SIG-M5 treated with dmso at 0.1 percent for 504 hours (cell line): ENCODE data around the gene SSX7.
"Not testable (repeated sequence)": the region's sequence is repeated elsewhere in the genome, so short reads cannot be mapped to it uniquely, and the experiment has no call there.

Experiments
- DNase-seq: peaks from one replicate; lab custom pipeline; 2025; ENCODE audit not compliant: unreplicated experiment; lab: John Stamatoyannopoulos, UW

The SSX7 gene, protein sequence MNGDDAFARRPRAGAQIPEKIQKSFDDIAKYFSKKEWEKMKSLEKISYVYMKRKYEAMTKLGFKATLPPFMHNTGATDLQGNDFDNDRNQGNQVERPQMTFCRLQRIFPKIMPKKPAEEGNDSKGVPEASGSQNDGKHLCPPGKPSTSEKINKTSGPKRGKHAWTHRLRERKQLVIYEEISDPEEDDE

DNA sequence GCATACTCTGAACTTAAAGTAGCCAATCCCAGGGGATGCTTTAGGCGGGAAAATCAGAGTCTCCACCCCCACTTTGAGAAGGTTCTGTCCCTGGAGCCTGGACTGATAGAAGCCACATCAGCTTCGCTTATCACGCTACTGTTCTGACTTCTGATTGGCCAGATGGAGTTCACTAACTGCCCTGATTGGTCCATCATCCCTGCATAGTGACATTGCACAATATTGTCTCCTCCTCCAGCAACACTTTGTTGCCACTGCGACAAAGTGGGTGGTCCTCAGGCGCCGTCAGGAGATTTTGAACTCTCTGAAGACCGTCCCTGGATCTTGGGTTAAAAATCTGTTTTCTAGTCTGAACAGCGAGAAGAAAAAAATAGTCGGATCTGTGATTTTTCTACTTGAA is at the start of gene SSX7:
Gene SSX7 (minus strand): TSS at position 101 of the 400 bp plus-strand sequence. CDS start 1,428 bp downstream, outside the sequence.
- not testable (repeated sequence) for DNase-seq

DNA sequence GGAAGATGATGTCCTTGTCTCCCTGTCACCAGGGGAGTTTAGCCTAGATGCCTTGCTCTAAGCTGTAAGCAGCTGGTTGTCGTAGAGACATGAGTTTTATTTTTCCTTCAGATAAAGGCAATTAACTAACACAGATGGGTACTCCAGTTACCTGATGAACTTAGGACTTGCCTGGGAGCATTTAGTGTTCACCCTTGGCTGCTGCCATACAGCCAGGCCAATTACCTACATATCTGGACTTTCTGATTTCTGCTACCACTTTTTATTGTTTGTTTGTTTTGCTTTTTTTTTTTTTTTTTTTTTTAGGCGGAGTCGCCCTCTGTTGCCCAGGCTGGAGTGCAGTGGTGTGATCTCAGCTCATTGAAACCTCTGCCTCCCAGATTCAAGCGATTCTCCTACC is 37.3 kb upstream of the SSX7 start:
- DNase-seq = not testable (repeated sequence)

DNA sequence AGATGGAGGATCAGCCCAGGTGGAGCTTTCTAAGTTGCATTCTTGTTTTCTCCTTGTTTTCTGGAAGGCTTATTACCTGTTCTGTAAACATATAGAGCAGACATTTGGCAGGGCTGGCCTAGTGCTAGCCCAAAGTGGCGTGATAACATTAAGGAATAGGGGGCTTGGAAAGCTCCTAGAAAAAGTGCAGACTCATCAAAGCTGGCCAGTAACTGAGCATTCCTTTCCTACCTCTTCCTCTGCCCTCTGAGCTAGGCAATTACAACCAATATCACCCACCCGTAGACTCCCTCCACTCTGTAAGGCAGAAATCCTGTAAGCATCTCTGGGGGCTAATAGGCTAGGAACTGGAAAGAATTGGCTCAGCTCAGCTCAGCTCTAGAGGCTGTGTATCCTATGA is 7.5 kb upstream of the SSX7 start:
- not testable (repeated sequence) for DNase-seq

- not testable (repeated sequence) for DNase-seq
Observed at GRCh38 chrX:52655475-52655874, 775 bp upstream of the SSX7 start.

- not testable (repeated sequence) for DNase-seq
Observed at GRCh38 chrX:52650676-52651075, 4.0 kb downstream of the SSX7 start.

GRCh38 chrX:52648956-52649355 is 5.7 kb downstream of the SSX7 start:
- DNase-seq = not testable (repeated sequence)

DNA sequence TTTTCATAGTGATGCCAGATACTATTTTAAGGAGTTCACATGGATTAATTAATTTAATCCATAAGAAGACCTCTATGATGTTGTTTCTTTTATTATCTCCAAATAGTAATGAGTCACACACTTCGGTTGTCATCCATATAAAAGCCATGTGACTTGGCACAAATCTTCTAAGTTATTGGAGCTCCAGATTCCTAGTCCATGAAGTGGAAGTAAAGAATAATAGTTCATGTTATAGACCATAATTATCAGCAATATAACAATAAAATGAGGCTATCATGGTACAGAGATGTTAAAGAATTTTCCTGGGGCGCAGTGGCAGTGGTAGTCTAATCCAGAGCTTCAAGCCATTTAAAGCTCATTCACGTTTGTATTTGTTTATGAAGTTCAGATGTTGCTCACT is 26.2 kb downstream of the SSX7 start:
- DNase-seq = not testable (repeated sequence)

DNA sequence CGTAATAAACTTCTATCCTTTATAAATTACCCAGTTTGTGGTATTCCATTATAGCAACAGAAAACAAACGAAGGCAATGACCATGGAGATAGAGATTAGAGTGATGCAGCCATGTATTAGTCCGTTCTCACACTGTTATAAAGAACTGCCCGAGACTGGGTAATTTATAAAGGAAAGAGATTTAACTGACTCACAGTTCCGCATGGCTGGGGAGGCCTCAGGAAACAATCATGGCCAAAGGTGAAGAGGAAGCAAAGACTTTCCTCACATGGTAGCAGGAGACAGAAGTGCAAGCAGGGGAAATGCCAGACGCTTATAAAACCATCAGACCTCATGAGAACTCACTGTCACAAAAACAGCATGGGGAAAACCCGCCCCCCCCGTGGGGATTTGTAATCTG is 34.0 kb downstream of the SSX7 start:
- not testable (repeated sequence) for DNase-seq

DNA sequence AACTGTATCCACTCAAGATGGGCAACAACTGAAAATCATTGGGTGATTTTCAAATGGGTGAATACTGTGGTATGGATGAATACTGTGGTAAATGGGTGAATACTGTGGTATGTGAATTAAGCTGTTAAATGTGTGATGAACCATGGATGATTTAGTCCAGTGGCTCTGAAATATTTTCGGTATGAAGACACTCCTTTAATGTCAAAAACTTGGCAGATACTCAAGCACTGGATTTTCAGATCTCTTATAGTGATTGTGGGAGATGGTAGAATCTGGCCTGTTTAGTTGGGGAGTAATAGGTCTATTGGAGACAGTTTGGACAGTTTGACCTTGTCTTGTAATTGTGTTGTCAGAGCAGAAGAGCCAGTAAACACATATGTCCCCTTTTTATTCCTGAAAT is 45.7 kb downstream of the SSX7 start:
- no peak for DNase-seq

DNA sequence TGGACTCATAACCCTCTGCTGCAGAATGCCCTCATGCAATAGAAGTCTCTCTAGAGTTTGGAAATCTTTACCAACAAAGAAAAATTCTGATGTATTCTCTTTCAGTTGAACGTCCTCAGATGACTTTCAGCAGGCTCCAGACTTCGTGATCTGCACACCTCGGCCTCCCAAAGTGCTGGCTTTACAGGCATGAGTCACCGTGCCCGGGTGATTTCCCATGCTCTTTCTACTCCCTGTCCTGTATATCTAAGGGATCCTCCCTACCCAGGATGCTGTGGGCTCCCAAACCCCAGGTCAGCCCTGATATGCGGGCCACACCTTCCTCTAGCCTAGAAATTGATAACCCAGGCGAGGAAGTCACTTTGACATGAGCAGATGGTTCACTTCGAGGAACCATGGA is 51.5 kb downstream of the SSX7 start:
- DNase-seq = not testable (repeated sequence)

DNA sequence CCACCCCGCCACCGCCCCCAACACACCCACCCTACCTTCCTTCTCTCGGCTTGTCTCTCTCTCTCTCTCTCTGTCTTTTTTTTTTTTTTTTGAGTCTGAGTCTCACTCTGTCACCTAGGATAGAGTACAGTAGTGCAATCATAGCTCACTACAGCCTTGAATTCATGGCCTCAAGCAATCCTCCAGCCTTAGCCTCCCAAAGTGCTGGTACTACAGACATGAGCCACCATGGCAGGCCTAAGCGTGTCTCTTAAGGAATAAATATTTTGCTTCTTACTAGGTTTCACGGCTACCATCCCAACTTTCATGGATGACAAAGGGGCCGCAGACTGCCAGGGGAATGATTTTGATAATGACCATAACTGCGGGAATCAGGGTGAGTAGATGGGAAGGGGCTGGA is 55.8 kb downstream of the SSX7 start:
- no peak for DNase-seq

DNA sequence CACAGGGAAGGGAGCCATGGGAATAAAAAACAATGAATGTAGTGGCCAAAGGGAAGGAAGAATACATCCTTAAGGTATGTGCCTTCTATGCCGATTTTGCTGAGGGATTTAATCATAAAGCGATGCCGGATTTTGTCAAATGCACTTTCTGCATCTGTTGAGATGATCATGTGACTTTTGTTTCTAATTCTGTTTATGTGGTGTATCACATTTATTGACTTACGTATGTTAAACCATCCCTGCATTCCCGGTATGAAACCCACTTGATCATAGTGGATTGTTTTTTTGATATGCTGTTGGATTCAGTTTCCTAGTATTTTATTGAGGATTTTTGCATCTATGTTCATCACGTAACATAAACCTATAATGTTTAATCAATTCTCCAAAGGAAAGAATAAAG is 60.0 kb downstream of the SSX7 start:
- no peak for DNase-seq
